ENCODE measurements around the gene RDM1. TPM values are rescaled to one million over a fixed set of nuclear protein-coding genes. Genes with fewer than 3 reads are reported as not detected.

The RDM1 gene
- total RNA-seq, 1 experiment from 2014 or later: 4.7 TPM

DNA sequence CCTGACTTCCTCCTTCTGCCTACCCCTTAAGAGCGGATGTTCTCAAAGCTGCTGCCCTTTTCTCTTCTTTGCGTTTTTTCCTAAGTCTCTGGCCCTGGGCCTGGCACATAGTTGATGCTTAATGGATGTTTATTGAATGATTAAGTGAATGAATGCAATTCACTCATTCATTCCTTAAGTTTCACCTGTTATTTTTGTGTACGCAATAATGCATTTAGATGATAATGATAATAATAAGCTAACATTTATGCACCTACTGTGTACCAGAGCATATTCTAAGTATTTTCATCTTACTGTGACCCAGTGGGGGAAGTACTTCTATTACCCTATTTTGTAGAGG is 54.8 kb downstream of the RDM1 start:
- no peaks in the 10 kb centered on the region for H3K9me3 Mint-ChIP-seq
- H3K27me3 Mint-ChIP-seq (ENCODE audit: low read depth): no peaks in the 10 kb centered on the region
- H3K4me1 Mint-ChIP-seq: peaks cover 15% of the 10 kb centered on the region
- H3K27ac Mint-ChIP-seq: no peak overlapping the region
- DNase-seq (ENCODE audit: low spot score): no peak
- no peaks in the 10 kb centered on the region for H3K36me3 Mint-ChIP-seq
- POLR2A ChIA-PET: no interaction called here
- no peak for ATAC-seq
- TF ChIP-seq NFYB (CRISPR knock-in tag; conservative IDR thresholded peaks at IDR 0.05; ENCODE audit: low read depth): no peak
- H3K4me3 Mint-ChIP-seq: no peak overlapping the region
- CTCF ChIA-PET: interaction anchor here (0.8 to 1.3 kb wide), 3 partner anchors 93 to 273 kb away, joined by 3 read pairs; no protein-coding TSS in a partner anchor

GRCh38 chr17:35875072-35875799 is 55.3 kb downstream of the RDM1 start:
- H3K4me1 Mint-ChIP-seq: peaks cover 15% of the 10 kb centered on the region
- ATAC-seq (no peak), DNase-seq (ENCODE audit: low spot score) (no peak)
- no peaks in the 10 kb centered on the region for H3K9me3 Mint-ChIP-seq
- H3K27ac Mint-ChIP-seq: peak overlapping the region; percentile 14; the same call in 1 of the 2 replicates
- H3K4me3 Mint-ChIP-seq: no peak overlapping the region
- H3K27me3 Mint-ChIP-seq (ENCODE audit: low read depth): no peaks in the 10 kb centered on the region
- POLR2A ChIA-PET: no interaction called here
- CTCF ChIA-PET: interaction anchor here (1.3 kb wide), 1 partner anchor 273 kb away, joined by 3 read pairs; no protein-coding TSS in a partner anchor
- no peaks in the 10 kb centered on the region for H3K36me3 Mint-ChIP-seq
- TF ChIP-seq ZNF425 (CRISPR knock-in tag; conservative IDR thresholded peaks at IDR 0.05): no peak
- TF ChIP-seq, protein P1, sequence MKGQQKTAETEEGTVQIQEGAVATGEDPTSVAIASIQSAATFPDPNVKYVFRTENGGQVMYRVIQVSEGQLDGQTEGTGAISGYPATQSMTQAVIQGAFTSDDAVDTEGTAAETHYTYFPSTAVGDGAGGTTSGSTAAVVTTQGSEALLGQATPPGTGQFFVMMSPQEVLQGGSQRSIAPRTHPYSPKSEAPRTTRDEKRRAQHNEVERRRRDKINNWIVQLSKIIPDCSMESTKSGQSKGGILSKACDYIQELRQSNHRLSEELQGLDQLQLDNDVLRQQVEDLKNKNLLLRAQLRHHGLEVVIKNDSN (CRISPR knock-in tag; IDR thresholded peaks at IDR 0.05): no peak
- no peak for TF ChIP-seq MYBL2 (CRISPR knock-in tag; IDR thresholded peaks at IDR 0.05)
- no peak for TF ChIP-seq JAZF1 (CRISPR knock-in tag; IDR thresholded peaks at IDR 0.05)
- TF ChIP-seq, protein P2, sequence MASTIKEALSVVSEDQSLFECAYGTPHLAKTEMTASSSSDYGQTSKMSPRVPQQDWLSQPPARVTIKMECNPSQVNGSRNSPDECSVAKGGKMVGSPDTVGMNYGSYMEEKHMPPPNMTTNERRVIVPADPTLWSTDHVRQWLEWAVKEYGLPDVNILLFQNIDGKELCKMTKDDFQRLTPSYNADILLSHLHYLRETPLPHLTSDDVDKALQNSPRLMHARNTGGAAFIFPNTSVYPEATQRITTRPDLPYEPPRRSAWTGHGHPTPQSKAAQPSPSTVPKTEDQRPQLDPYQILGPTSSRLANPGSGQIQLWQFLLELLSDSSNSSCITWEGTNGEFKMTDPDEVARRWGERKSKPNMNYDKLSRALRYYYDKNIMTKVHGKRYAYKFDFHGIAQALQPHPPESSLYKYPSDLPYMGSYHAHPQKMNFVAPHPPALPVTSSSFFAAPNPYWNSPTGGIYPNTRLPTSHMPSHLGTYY (CRISPR knock-in tag; IDR thresholded peaks at IDR 0.05): no peak
- no peak for TF ChIP-seq TEAD4 (CRISPR knock-in tag; IDR thresholded peaks at IDR 0.05)
- TF ChIP-seq HMGXB4 (CRISPR knock-in tag; IDR thresholded peaks at IDR 0.05): no peak
- TF ChIP-seq KAT7 (CRISPR knock-in tag; IDR thresholded peaks at IDR 0.05; ENCODE audit: borderline replicate concordance): no peak
- no peak for TF ChIP-seq CDX4 (CRISPR knock-in tag; IDR thresholded peaks at IDR 0.05; ENCODE audit: borderline replicate concordance)
- TF ChIP-seq MAX (CRISPR knock-in tag; IDR thresholded peaks at IDR 0.05): no peak
- TF ChIP-seq ELF4 (CRISPR knock-in tag; IDR thresholded peaks at IDR 0.05; ENCODE audit: low read depth): no peak
